K562 (cell line): ENCODE data around the gene USP44. TPM values are rescaled to one million over a fixed set of nuclear protein-coding genes. Genes with fewer than 3 reads are reported as not detected.

ENCODE experiments used
- CCAR2 ChIP-seq: fragments of 200-400 bp; formaldehyde crosslinking; IDR thresholded peaks from 2 replicates; pipeline ENCODE4 v1.6.1; 2017; ENCODE audit warnings: mild to moderate bottlenecking, low read depth, low read length
- GATAD2B ChIP-seq: fragments of 450-650 bp; IDR thresholded peaks from 2 replicates; pipeline ENCODE4 v1.6.1; 2017; ENCODE audit warnings: mild to moderate bottlenecking, borderline replicate concordance
- HSF4 ChIP-seq: fragments of 250-450 bp; sonication (Bioruptor Pico); IDR thresholded peaks from 2 replicates; pipeline ENCODE4 v2.1.2; 2022; ENCODE audit warnings: mild to moderate bottlenecking, moderate library complexity, borderline replicate concordance
- KHSRP ChIP-seq: fragments of 450-650 bp; IDR thresholded peaks from 2 replicates; pipeline ENCODE4 v1.6.1; 2017
- MBD2 ChIP-seq: sonication (generic); IDR thresholded peaks from 2 replicates; pipeline ENCODE4 v1.6.1; 2016; ENCODE audit warnings: low read depth, borderline replicate concordance
- PML ChIP-seq: IDR thresholded peaks from 2 replicates; pipeline ENCODE4 v1.6.1; 2012; ENCODE audit warnings: low read length, inconsistent platforms
- POLR2H ChIP-seq: IDR thresholded peaks from 2 replicates; pipeline ENCODE4 v1.6.1; 2016; ENCODE audit warnings: missing genetic modification characterization, low read depth, mild to moderate bottlenecking, control low read depth, missing compliant biosample characterization, moderate library complexity
- YBX1 ChIP-seq: fragments of 450-650 bp; IDR thresholded peaks from 2 replicates; pipeline ENCODE4 v1.7.1; 2016; ENCODE audit warnings: mild to moderate bottlenecking
- ZNF445 ChIP-seq: fragments of 250-450 bp; sonication (Bioruptor Pico); IDR thresholded peaks from 2 replicates; pipeline ENCODE4 v1.4.0; 2020; ENCODE audit warnings: low read depth, mild to moderate bottlenecking, moderate library complexity
- ZNF695 ChIP-seq: fragments of 450-650 bp; formaldehyde crosslinking; IDR thresholded peaks from 2 replicates; pipeline ENCODE4 v1.4.0; 2020; ENCODE audit warnings: mild to moderate bottlenecking, moderate library complexity
- polyA plus RNA-seq, 8 experiments: library from polyadenylated mRNA; depleted of rRNA in 4 of 8; stranded (reverse) in 5 of 8; unstranded in 3 of 8; fragments of >200 nt; fragmentation: Nextera tagmentation in 2 of 8; fragmentation: Illumina TruSeq in 1 of 8; extraction: Ambion mirVana in 2 of 8; extraction: Trizol in 1 of 8; gene quantifications; 2 replicates each; pipeline versions ENCODE4 v1.2.1 to v1.2.3, GENCODE V29; 2011 to 2014; ENCODE audit warnings: inconsistent platforms in 1 of 8, missing spikeins in 1 of 8
- total RNA-seq, 7 experiments: library from RNA; depleted of rRNA in 6 of 7; stranded (reverse); fragments of >200 nt in 6 of 7; fragmentation: Illumina TruSeq in 2 of 7; extraction: Trizol in 2 of 7; gene quantifications; 2 replicates each; pipeline versions ENCODE4 v1.2.1 to v1.2.3, GENCODE V29; 2011 to 2021; ENCODE audit warnings: low replicate concordance in 1 of 7
- TF ChIP-seq, protein P1 (sequence below): fragments of 250-450 bp; sonication (Bioruptor Pico); IDR thresholded peaks from 2 replicates; pipeline ENCODE4 v1.4.0; 2020; ENCODE audit warnings: mild to moderate bottlenecking, moderate library complexity, borderline replicate concordance
- TF ChIP-seq, protein P2 (sequence below): fragments of 250-450 bp; sonication (Bioruptor Pico); IDR thresholded peaks from 2 replicates; pipeline ENCODE4 v1.8.0; 2022; ENCODE audit warnings: moderate library complexity, mild to moderate bottlenecking, inconsistent platforms
- TF ChIP-seq, protein P3 (sequence below): sonication (generic); formaldehyde crosslinking; IDR thresholded peaks from 2 replicates; pipeline ENCODE4 v1.8.0; 2023; ENCODE audit warnings: missing genetic modification reagents, mild to moderate bottlenecking, borderline replicate concordance
- TF ChIP-seq, protein P4 (sequence below): fragments of 450-650 bp; IDR thresholded peaks from 2 replicates; pipeline ENCODE4 v1.7.0; 2016; ENCODE audit warnings: borderline replicate concordance
- TF ChIP-seq, protein P5 (sequence below): IDR thresholded peaks from 2 replicates; pipeline ENCODE4 v1.6.1; 2012; ENCODE audit warnings: low read depth, low read length, improper control_type of control experiment, borderline replicate concordance

Gene USP44
- total and polyA plus RNA-seq, 9 of the 15 experiments (the other 6 are each of a cell fraction or from before 2014, with no cell fraction given): 2.1 to 5.7 (median 2.8) TPM

DNA sequence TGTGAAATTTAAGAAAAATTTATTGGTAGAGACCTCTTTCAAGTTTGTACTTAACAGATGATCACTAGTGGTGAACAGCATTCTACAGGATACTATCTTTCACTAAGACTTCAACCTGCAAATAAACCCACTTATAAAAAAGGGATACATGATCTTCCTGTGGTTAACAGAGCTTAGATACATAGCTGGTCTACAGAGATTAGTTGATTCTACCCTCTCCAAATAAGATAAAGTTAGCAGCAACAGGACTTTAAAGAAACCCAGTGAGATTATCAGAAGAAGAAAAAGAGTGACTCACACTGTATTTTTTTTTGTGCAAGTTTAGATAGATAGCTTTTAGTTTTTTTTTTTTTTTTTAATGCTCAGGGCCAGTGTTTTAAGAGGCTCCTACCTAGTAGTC lies 34.5 kb downstream of the USP44 start (continued):
- TF ChIP-seq, protein P1, sequence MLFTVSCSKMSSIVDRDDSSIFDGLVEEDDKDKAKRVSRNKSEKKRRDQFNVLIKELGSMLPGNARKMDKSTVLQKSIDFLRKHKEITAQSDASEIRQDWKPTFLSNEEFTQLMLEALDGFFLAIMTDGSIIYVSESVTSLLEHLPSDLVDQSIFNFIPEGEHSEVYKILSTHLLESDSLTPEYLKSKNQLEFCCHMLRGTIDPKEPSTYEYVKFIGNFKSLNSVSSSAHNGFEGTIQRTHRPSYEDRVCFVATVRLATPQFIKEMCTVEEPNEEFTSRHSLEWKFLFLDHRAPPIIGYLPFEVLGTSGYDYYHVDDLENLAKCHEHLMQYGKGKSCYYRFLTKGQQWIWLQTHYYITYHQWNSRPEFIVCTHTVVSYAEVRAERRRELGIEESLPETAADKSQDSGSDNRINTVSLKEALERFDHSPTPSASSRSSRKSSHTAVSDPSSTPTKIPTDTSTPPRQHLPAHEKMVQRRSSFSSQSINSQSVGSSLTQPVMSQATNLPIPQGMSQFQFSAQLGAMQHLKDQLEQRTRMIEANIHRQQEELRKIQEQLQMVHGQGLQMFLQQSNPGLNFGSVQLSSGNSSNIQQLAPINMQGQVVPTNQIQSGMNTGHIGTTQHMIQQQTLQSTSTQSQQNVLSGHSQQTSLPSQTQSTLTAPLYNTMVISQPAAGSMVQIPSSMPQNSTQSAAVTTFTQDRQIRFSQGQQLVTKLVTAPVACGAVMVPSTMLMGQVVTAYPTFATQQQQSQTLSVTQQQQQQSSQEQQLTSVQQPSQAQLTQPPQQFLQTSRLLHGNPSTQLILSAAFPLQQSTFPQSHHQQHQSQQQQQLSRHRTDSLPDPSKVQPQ (CRISPR knock-in tag): no peak
- TF ChIP-seq, protein P2, sequence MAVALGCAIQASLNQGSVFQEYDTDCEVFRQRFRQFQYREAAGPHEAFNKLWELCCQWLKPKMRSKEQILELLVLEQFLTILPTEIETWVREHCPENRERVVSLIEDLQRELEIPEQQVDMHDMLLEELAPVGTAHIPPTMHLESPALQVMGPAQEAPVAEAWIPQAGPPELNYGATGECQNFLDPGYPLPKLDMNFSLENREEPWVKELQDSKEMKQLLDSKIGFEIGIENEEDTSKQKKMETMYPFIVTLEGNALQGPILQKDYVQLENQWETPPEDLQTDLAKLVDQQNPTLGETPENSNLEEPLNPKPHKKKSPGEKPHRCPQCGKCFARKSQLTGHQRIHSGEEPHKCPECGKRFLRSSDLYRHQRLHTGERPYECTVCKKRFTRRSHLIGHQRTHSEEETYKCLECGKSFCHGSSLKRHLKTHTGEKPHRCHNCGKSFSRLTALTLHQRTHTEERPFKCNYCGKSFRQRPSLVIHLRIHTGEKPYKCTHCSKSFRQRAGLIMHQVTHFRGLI (CRISPR knock-in tag): no peak
- no peak for TF ChIP-seq ZNF695 (CRISPR knock-in tag)
- TF ChIP-seq MBD2: 0 out of 2 replicates have a peak, but pooled peaks have one; percentile 38
- TF ChIP-seq, protein P3, sequence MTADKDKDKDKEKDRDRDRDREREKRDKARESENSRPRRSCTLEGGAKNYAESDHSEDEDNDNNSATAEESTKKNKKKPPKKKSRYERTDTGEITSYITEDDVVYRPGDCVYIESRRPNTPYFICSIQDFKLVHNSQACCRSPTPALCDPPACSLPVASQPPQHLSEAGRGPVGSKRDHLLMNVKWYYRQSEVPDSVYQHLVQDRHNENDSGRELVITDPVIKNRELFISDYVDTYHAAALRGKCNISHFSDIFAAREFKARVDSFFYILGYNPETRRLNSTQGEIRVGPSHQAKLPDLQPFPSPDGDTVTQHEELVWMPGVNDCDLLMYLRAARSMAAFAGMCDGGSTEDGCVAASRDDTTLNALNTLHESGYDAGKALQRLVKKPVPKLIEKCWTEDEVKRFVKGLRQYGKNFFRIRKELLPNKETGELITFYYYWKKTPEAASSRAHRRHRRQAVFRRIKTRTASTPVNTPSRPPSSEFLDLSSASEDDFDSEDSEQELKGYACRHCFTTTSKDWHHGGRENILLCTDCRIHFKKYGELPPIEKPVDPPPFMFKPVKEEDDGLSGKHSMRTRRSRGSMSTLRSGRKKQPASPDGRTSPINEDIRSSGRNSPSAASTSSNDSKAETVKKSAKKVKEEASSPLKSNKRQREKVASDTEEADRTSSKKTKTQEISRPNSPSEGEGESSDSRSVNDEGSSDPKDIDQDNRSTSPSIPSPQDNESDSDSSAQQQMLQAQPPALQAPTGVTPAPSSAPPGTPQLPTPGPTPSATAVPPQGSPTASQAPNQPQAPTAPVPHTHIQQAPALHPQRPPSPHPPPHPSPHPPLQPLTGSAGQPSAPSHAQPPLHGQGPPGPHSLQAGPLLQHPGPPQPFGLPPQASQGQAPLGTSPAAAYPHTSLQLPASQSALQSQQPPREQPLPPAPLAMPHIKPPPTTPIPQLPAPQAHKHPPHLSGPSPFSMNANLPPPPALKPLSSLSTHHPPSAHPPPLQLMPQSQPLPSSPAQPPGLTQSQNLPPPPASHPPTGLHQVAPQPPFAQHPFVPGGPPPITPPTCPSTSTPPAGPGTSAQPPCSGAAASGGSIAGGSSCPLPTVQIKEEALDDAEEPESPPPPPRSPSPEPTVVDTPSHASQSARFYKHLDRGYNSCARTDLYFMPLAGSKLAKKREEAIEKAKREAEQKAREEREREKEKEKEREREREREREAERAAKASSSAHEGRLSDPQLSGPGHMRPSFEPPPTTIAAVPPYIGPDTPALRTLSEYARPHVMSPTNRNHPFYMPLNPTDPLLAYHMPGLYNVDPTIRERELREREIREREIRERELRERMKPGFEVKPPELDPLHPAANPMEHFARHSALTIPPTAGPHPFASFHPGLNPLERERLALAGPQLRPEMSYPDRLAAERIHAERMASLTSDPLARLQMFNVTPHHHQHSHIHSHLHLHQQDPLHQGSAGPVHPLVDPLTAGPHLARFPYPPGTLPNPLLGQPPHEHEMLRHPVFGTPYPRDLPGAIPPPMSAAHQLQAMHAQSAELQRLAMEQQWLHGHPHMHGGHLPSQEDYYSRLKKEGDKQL (CRISPR knock-in tag): no peak
- TF ChIP-seq GATAD2B: peak; percentile 70; the same call in 1 of the 2 replicates
- TF ChIP-seq CCAR2: no peak
- peak; percentile 82 for TF ChIP-seq PML
- peak; percentile 61; the same call in 1 of the 2 replicates for TF ChIP-seq KHSRP
- no peak for TF ChIP-seq YBX1
- TF ChIP-seq, protein P4, sequence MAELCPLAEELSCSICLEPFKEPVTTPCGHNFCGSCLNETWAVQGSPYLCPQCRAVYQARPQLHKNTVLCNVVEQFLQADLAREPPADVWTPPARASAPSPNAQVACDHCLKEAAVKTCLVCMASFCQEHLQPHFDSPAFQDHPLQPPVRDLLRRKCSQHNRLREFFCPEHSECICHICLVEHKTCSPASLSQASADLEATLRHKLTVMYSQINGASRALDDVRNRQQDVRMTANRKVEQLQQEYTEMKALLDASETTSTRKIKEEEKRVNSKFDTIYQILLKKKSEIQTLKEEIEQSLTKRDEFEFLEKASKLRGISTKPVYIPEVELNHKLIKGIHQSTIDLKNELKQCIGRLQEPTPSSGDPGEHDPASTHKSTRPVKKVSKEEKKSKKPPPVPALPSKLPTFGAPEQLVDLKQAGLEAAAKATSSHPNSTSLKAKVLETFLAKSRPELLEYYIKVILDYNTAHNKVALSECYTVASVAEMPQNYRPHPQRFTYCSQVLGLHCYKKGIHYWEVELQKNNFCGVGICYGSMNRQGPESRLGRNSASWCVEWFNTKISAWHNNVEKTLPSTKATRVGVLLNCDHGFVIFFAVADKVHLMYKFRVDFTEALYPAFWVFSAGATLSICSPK: no peak
- peak; percentile 32; the same call in 1 of the 2 replicates for TF ChIP-seq POLR2H (tag)
- no peak for TF ChIP-seq HSF4 (CRISPR knock-in tag)
- TF ChIP-seq, protein P5, sequence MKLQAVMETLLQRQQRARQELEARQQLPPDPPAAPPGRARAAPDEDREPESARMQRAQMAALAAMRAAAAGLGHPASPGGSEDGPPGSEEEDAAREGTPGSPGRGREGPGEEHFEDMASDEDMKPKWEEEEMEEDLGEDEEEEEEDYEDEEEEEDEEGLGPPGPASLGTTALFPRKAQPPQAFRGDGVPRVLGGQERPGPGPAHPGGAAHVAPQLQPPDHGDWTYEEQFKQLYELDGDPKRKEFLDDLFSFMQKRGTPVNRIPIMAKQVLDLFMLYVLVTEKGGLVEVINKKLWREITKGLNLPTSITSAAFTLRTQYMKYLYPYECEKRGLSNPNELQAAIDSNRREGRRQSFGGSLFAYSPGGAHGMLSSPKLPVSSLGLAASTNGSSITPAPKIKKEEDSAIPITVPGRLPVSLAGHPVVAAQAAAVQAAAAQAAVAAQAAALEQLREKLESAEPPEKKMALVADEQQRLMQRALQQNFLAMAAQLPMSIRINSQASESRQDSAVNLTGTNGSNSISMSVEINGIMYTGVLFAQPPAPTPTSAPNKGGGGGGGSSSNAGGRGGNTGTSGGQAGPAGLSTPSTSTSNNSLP: peak; percentile 94
- peak; percentile 85; the same call in 1 of the 2 replicates for TF ChIP-seq ZNF445 (CRISPR knock-in tag)
